K562 (cell line): ENCODE measurements around the gene ARFGEF2. TPM values are rescaled to one million over a fixed set of nuclear protein-coding genes. Genes with fewer than 3 reads are reported as not detected.
A peak's percentile ranks its signal among the peaks of the same experiment; 100 is the strongest.

Source experiments
- CLOCK ChIP-seq: fragments of 250-450 bp; sonication (Bioruptor Pico); IDR thresholded peaks from 2 replicates; pipeline ENCODE4 v1.4.0; 2020; ENCODE audit warnings: mild to moderate bottlenecking, moderate library complexity, borderline replicate concordance
- HEY1 ChIP-seq: fragments of 250-450 bp; sonication (Bioruptor Pico); IDR thresholded peaks from 2 replicates; pipeline ENCODE4 v1.5.0; 2020; ENCODE audit warnings: mild to moderate bottlenecking, moderate library complexity, borderline replicate concordance
- KDM1A ChIP-seq, 2 experiments: fragments of 450-650 bp; IDR thresholded peaks; 2 replicates each; pipeline ENCODE4 v1.6.1; 2016; ENCODE audit warnings: mild to moderate bottlenecking in 2 of 2
- MIER1 ChIP-seq: fragments of 450-650 bp; IDR thresholded peaks from 2 replicates; pipeline ENCODE4 v1.6.1; 2016; ENCODE audit warnings: antibody characterized with exemption, mild to moderate bottlenecking, low read depth
- MXI1 ChIP-seq: IDR thresholded peaks from 2 replicates; pipeline ENCODE4 v1.6.1; 2011; ENCODE audit warnings: low read depth, mild to moderate bottlenecking, improper control_type of control experiment, low read length
- NCOA6 ChIP-seq: fragments of 450-650 bp; IDR thresholded peaks from 2 replicates; pipeline ENCODE4 v1.6.1; 2017; ENCODE audit warnings: mild to moderate bottlenecking
- NFIC ChIP-seq: fragments of 450-650 bp; IDR thresholded peaks from 2 replicates; pipeline ENCODE4 v1.6.1; 2017; ENCODE audit warnings: mild to moderate bottlenecking, inconsistent platforms
- RHOXF2B ChIP-seq: fragments of 250-450 bp; sonication (Bioruptor Pico); conservative IDR thresholded peaks from 2 replicates; pipeline ENCODE4 v1.5.1; 2021
- ZBTB43 ChIP-seq: sonication (generic); formaldehyde crosslinking; IDR thresholded peaks from 2 replicates; pipeline ENCODE4 v1.8.0; 2023; ENCODE audit warnings: mild to moderate bottlenecking, missing genetic modification reagents
- ZEB2 ChIP-seq: fragments of 450-650 bp; IDR thresholded peaks from 2 replicates; pipeline ENCODE4 v1.6.1; 2016
- ZNF121 ChIP-seq: sonication (generic); formaldehyde crosslinking; conservative IDR thresholded peaks from 2 replicates; pipeline ENCODE4 v1.8.0; 2022; ENCODE audit warnings: missing genetic modification reagents
- ZNF280B ChIP-seq: fragments of 250-450 bp; sonication (Bioruptor Pico); IDR thresholded peaks from 2 replicates; pipeline ENCODE4 v1.5.1; 2021; ENCODE audit warnings: mild to moderate bottlenecking
- ZNF395 ChIP-seq: fragments of 200-800 bp; sonication (Bioruptor generic); IDR thresholded peaks from 2 replicates; pipeline ENCODE4 v1.6.1; 2017; ENCODE audit warnings: missing genetic modification characterization, missing compliant biosample characterization
- ZNF586 ChIP-seq: fragments of 450-650 bp; formaldehyde crosslinking; conservative IDR thresholded peaks from 2 replicates; pipeline ENCODE4 v1.4.0; 2020; ENCODE audit warnings: mild to moderate bottlenecking, moderate library complexity
- ZSCAN32 ChIP-seq: fragments of 450-650 bp; formaldehyde crosslinking; IDR thresholded peaks from 2 replicates; pipeline ENCODE4 v1.4.0; 2020; ENCODE audit warnings: mild to moderate bottlenecking, moderate library complexity
- polyA plus RNA-seq, 8 experiments: library from polyadenylated mRNA; depleted of rRNA in 4 of 8; stranded (reverse) in 5 of 8; unstranded in 3 of 8; fragments of >200 nt; fragmentation: Nextera tagmentation in 2 of 8; fragmentation: Illumina TruSeq in 1 of 8; extraction: Ambion mirVana in 2 of 8; extraction: Trizol in 1 of 8; gene quantifications; 2 replicates each; pipeline versions ENCODE4 v1.2.1 to v1.2.3, GENCODE V29; 2011 to 2014; ENCODE audit warnings: inconsistent platforms in 1 of 8, missing spikeins in 1 of 8
- total RNA-seq, 7 experiments: library from RNA; depleted of rRNA in 6 of 7; stranded (reverse); fragments of >200 nt in 6 of 7; fragmentation: Illumina TruSeq in 2 of 7; extraction: Trizol in 2 of 7; gene quantifications; 2 replicates each; pipeline versions ENCODE4 v1.2.1 to v1.2.3, GENCODE V29; 2011 to 2021; ENCODE audit warnings: low replicate concordance in 1 of 7
- TF ChIP-seq, protein P1 (sequence below): sonication (generic); formaldehyde crosslinking; IDR thresholded peaks from 2 replicates; pipeline ENCODE4 v1.8.0; 2022; ENCODE audit warnings: mild to moderate bottlenecking, low read depth, missing genetic modification reagents
- TF ChIP-seq, protein P2 (sequence below): fragments of 250-450 bp; sonication (Bioruptor Pico); IDR thresholded peaks from 2 replicates; pipeline ENCODE4 v1.5.0; 2021
- TF ChIP-seq, protein P3 (sequence below): sonication (generic); formaldehyde crosslinking; IDR thresholded peaks from 2 replicates; pipeline ENCODE4 v1.8.1; 2023; ENCODE audit warnings: mild to moderate bottlenecking, missing genetic modification reagents

Gene ARFGEF2
- total and polyA plus RNA-seq, 9 of the 15 experiments (the other 6 are each of a cell fraction or from before 2014, with no cell fraction given), result 4.2 to 18.8 (median 13.7) TPM

GRCh38 chr20:48920527-48921167 is 864 bp upstream of the ARFGEF2 start (continued):
- no peak for TF ChIP-seq ZEB2
- no peak for TF ChIP-seq MXI1
- TF ChIP-seq NCOA6, result 0 out of 2 replicates have a peak, but pooled peaks have one; percentile 17
- no peak for TF ChIP-seq ZSCAN32
- TF ChIP-seq KDM1A (IDR thresholded peaks at IDR 0.05), result peak in 1 of 2 experiments; percentile 25; a peak in 1 of 4 replicates
- no peak for TF ChIP-seq ZBTB43
- no peak for TF ChIP-seq ZNF586 (CRISPR knock-in tag)
- no peak for TF ChIP-seq MIER1
- no peak for TF ChIP-seq ZNF395 (CRISPR knock-in tag)
- TF ChIP-seq HEY1 (CRISPR knock-in tag), result no peak
- TF ChIP-seq ZNF121, result peak; percentile 34; the same call in 1 of the 2 replicates
- no peak for TF ChIP-seq RHOXF2B (CRISPR knock-in tag)
- TF ChIP-seq CLOCK (CRISPR knock-in tag), result no peak
- TF ChIP-seq, protein P1, sequence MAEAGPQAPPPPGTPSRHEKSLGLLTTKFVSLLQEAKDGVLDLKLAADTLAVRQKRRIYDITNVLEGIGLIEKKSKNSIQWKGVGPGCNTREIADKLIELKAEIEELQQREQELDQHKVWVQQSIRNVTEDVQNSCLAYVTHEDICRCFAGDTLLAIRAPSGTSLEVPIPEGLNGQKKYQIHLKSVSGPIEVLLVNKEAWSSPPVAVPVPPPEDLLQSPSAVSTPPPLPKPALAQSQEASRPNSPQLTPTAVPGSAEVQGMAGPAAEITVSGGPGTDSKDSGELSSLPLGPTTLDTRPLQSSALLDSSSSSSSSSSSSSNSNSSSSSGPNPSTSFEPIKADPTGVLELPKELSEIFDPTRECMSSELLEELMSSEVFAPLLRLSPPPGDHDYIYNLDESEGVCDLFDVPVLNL (CRISPR knock-in tag), result no peak
- TF ChIP-seq, protein P2, sequence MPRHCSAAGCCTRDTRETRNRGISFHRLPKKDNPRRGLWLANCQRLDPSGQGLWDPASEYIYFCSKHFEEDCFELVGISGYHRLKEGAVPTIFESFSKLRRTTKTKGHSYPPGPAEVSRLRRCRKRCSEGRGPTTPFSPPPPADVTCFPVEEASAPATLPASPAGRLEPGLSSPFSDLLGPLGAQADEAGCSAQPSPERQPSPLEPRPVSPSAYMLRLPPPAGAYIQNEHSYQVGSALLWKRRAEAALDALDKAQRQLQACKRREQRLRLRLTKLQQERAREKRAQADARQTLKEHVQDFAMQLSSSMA (CRISPR knock-in tag), result no peak
- TF ChIP-seq NFIC, result no peak; the same call in 1 of the 2 replicates
- TF ChIP-seq, protein P3, sequence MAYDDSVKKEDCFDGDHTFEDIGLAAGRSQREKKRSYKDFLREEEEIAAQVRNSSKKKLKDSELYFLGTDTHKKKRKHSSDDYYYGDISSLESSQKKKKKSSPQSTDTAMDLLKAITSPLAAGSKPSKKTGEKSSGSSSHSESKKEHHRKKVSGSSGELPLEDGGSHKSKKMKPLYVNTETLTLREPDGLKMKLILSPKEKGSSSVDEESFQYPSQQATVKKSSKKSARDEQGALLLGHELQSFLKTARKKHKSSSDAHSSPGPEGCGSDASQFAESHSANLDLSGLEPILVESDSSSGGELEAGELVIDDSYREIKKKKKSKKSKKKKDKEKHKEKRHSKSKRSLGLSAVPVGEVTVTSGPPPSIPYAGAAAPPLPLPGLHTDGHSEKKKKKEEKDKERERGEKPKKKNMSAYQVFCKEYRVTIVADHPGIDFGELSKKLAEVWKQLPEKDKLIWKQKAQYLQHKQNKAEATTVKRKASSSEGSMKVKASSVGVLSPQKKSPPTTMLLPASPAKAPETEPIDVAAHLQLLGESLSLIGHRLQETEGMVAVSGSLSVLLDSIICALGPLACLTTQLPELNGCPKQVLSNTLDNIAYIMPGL (CRISPR knock-in tag), result no peak
- TF ChIP-seq ZNF280B (CRISPR knock-in tag), result no peak
